Spleen (tissue), 7 donors: ENCODE data around the gene SLC23A2.

Experiments
- CTCF ChIP-seq, 11 experiments: fragments of 200-600 bp in 7 of 11; fragments of 450-650 bp in 4 of 11; sonication (generic) in 4 of 11; IDR thresholded peaks in 8 of 11; conservative IDR thresholded peaks in 3 of 11; 1 replicate in 7 of 11; 2 replicates in 4 of 11; pipeline versions ENCODE4 v1.4.0 to v1.8.0; 2016 to 2021; ENCODE audit warnings: antibody characterized with exemption in 11 of 11, inconsistent platforms in 4 of 11, mild to moderate bottlenecking in 1 of 11
- POLR2AphosphoS5 ChIP-seq, 3 donors: sonication (generic); formaldehyde crosslinking; IDR thresholded peaks; one replicate each; pipeline ENCODE4 v1.5.1; 2017; ENCODE audit warnings: antibody characterized with exemption in 3 of 3
- donor health status: DM: no; HTN: no; CAD: no; lungs with moderate emphysema.
- donor health status: DM: no; HTN: no; CAD: no.
- donor health status: DM: no; HTN: no; CAD: no.

GRCh38 chr20:4844751-4845465, 156.4 kb downstream of the SLC23A2 start:
- TF ChIP-seq CTCF (IDR thresholded peaks at IDR 0.05 in 8 of 11, conservative IDR thresholded peaks at IDR 0.05 in 3 of 11): no peak
- TF ChIP-seq POLR2AphosphoS5 (IDR thresholded peaks at IDR 0.05): no peak
